GM21786 (cell line): ENCODE results near the gene INTS11.

Source experiments
- ATAC-seq: cut with Tn5 transposase; IDR thresholded peaks from one replicate; pipeline ENCODE4 v1.9.1; 2021; ENCODE audit not compliant: unreplicated experiment

Gene INTS11

GRCh38 chr1:1272341-1273208 lies 51.9 kb downstream of the INTS11 start:
- ATAC-seq, result no peak

- ATAC-seq, result no peak
Measured at GRCh38 chr1:1270813-1271212, 53.6 kb downstream of the INTS11 start.

- ATAC-seq, result no peak
Measured at GRCh38 chr1:1268284-1268682, 56.2 kb downstream of the INTS11 start.

DNA sequence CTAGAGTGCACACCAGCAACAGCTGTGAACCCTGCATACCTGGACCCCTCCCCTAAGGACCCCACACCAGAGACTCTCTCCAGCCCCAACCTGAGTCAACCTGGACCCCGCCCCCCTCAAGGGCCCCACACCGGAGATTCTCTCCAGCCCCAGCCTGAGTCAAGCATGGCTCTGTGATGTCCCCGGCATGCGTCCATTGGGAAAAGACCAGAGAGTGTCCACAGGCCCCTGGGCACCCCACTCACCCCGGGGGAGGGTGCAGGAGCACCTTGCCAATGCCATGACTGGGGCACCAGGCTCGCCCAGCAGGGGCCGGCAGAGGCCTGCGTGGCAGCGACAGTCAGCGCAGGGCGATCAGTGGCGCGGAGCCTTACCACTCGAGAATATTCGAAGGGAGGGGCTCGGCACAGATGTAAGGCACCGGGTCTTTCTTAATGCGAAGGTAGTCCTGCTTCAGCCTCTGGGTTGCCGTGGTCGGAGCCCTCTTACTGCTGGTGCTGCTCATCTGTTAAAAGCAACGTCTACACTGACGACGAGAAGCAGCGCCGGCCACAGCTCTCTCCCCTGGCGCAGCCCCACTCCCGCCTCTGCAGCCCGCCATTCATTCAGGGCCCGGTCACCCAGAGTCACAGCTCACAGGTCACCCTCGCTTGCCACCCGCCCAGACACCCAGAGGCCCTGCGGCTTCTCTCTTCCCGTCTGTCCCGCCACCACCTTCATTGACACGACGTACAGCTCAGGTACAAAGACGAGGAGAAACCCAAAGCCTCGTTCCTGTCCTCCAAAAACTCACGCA lies 56.8 kb downstream of the INTS11 start:
- no peak for ATAC-seq

- ATAC-seq, result no peak
Measured at GRCh38 chr1:1264868-1265272, 59.6 kb downstream of the INTS11 start.

DNA sequence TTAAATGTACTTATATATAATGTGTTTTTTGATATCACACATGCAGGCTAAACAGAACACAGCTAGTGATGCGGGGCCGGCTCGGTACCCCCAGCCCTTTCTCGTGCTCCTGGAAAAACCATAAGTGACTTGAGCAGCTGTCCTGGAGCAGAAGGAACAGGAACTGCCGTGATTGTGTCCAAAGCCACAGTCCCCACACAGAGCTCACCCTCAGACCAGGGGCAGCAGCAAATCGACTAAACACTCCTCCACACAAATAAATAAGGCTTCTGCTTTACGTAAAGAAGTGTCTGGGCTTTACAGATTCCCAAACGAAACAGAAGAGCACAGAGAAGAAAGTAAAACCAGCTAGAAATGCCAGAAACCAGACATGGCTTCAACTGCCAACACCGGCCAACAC lies 60.4 kb downstream of the INTS11 start:
- no peak for ATAC-seq

DNA sequence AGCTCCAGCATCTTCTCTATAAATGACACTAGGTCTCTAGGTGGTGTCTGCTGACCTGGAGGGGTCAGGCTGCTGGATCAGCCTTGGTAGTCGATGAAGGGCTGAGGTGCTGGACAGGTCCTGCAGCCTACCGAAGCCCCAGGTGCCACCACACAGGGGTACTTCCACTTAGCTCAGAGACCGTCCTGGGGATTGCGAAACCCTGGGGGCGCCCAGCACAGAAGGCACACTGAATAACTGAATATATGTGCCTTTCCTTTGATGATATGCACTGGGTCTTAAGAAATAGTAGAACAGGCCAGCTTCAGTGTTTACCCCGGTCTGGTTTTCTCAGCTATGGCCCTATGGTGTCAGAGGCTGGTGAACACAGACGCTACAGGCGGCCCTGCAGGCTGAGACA lies 61.7 kb downstream of the INTS11 start:
- no peak for ATAC-seq

DNA sequence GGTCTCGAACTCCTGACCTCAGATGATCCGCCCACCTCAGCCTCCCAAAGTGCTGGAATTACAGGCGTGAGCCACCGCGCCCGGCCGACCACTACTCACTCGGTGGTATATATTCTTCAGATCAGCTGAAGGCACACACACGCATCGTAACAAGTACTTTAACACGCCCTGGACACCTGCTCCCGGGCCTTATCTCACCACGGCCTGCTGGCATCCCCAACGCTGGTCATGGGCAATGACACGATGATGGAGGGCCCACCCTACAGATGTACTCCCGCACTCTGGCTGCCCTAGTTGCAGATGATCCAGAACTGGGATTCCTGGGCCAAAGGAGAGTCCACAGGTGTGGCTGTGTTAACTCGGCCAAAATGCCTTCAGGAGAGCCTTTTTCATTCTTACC lies 62.4 kb downstream of the INTS11 start:
- no peak for ATAC-seq
